Liver (tissue), 9 donors: ENCODE data around the gene APOL6. TPM values are rescaled to one million over a fixed set of nuclear protein-coding genes. Genes with fewer than 3 reads are reported as not detected.

Experiments
- DNase-seq: peaks from one replicate; pipeline ENCODE4 v3.0.0-alpha.2; 2017; ENCODE audit warnings: low spot score
- H3K27ac ChIP-seq, 2 donors: one replicate each; pipeline ENCODE4 v1.7.0; 2013; ENCODE audit warnings: inconsistent platforms in 2 of 2, low read length in 2 of 2, control low read depth in 1 of 2, low read depth in 1 of 2, mild to moderate bottlenecking in 1 of 2
- H3K27me3 ChIP-seq, 4 donors: one replicate each; pipeline versions ENCODE4 v1.6.1 to v1.7.0; 2013; ENCODE audit warnings: low read length in 3 of 4, inconsistent platforms in 1 of 4, mild to moderate bottlenecking in 1 of 4, moderate library complexity in 1 of 4; ENCODE audit not compliant: control insufficient read depth in 4 of 4, insufficient read depth in 4 of 4
- H3K36me3 ChIP-seq, 4 donors: one replicate each; pipeline versions ENCODE4 v1.6.1 to v1.7.0; 2013; ENCODE audit warnings: low read length in 3 of 4, mild to moderate bottlenecking in 3 of 4, low read depth in 1 of 4, moderate library complexity in 1 of 4; ENCODE audit not compliant: control insufficient read depth in 4 of 4, insufficient read depth in 3 of 4
- H3K4me1 ChIP-seq, 4 donors: one replicate each; pipeline versions ENCODE4 v1.6.1 to v1.7.0; 2013; ENCODE audit warnings: low read length in 3 of 4, mild to moderate bottlenecking in 3 of 4, moderate library complexity in 1 of 4; ENCODE audit not compliant: control insufficient read depth in 4 of 4, insufficient read depth in 4 of 4
- H3K4me3 ChIP-seq, 3 donors: one replicate each; pipeline versions ENCODE4 v1.6.1 to v1.7.0; 2013; ENCODE audit warnings: low read length in 3 of 3, control low read depth in 1 of 3, low read depth in 1 of 3, mild to moderate bottlenecking in 1 of 3
- H3K9ac ChIP-seq, 2 donors: one replicate each; pipeline ENCODE4 v1.7.0; 2013; ENCODE audit warnings: low read length in 2 of 2, mild to moderate bottlenecking in 2 of 2, moderate library complexity in 2 of 2, control low read depth in 1 of 2, low read depth in 1 of 2
- H3K9me3 ChIP-seq, 4 donors: one replicate each; pipeline versions ENCODE4 v1.6.1 to v1.7.0; 2013; ENCODE audit warnings: low read length in 3 of 4; ENCODE audit not compliant: control insufficient read depth in 4 of 4
- ATF3 ChIP-seq: IDR thresholded peaks from 2 replicates; pipeline ENCODE4 v1.6.1; 2016; ENCODE audit warnings: antibody characterized with exemption
- CTCF ChIP-seq: fragments of 150-350 bp; IDR thresholded peaks from 2 replicates; pipeline ENCODE4 v1.5.1; 2017; ENCODE audit warnings: improper control_type of control experiment, low read depth, low read length; ENCODE audit not compliant: missing input control
- EGR1 ChIP-seq, 2 donors: IDR thresholded peaks; 2 replicates each; pipeline ENCODE4 v1.6.1; 2016 to 2018; ENCODE audit warnings: antibody characterized with exemption in 2 of 2, low read depth in 2 of 2
- FOXA1 ChIP-seq: IDR thresholded peaks from 2 replicates; pipeline ENCODE4 v1.6.1; 2016; ENCODE audit warnings: antibody characterized with exemption
- FOXA2 ChIP-seq: IDR thresholded peaks from 2 replicates; pipeline ENCODE4 v1.6.1; 2016; ENCODE audit warnings: antibody characterized with exemption
- GABPA ChIP-seq, 2 donors: IDR thresholded peaks in 1 of 2; conservative IDR thresholded peaks in 1 of 2; 2 replicates each; pipeline ENCODE4 v1.6.1; 2016; ENCODE audit warnings: antibody characterized with exemption in 2 of 2, mild to moderate bottlenecking in 1 of 2, moderate library complexity in 1 of 2
- HNF4A ChIP-seq, 2 donors: conservative IDR thresholded peaks; 2 replicates each; pipeline ENCODE4 v1.6.1; 2016; ENCODE audit warnings: antibody characterized with exemption in 2 of 2, mild to moderate bottlenecking in 2 of 2
- HNF4G ChIP-seq: IDR thresholded peaks from 2 replicates; pipeline ENCODE4 v1.6.1; 2016; ENCODE audit warnings: antibody characterized with exemption
- JUND ChIP-seq, 2 donors: IDR thresholded peaks; 2 replicates each; pipeline ENCODE4 v1.6.1; 2016; ENCODE audit warnings: antibody characterized with exemption in 2 of 2
- MAX ChIP-seq: IDR thresholded peaks from 2 replicates; pipeline ENCODE4 v1.6.1; 2016; ENCODE audit warnings: antibody characterized with exemption
- NR2F2 ChIP-seq: IDR thresholded peaks from 2 replicates; pipeline ENCODE4 v1.6.1; 2016; ENCODE audit warnings: antibody characterized with exemption
- RAD21 ChIP-seq, 2 donors: IDR thresholded peaks; 2 replicates each; pipeline ENCODE4 v1.6.1; 2016; ENCODE audit warnings: antibody characterized with exemption in 2 of 2, mild to moderate bottlenecking in 2 of 2
- REST ChIP-seq: IDR thresholded peaks from 2 replicates; pipeline ENCODE4 v1.6.1; 2016; ENCODE audit warnings: antibody characterized with exemption, mild to moderate bottlenecking
- RXRA ChIP-seq, 2 donors: IDR thresholded peaks; 2 replicates each; pipeline ENCODE4 v1.6.1; 2017 to 2018; ENCODE audit warnings: antibody characterized with exemption in 2 of 2, mild to moderate bottlenecking in 1 of 2
- SP1 ChIP-seq: IDR thresholded peaks from 2 replicates; pipeline ENCODE4 v1.6.1; 2018; ENCODE audit warnings: antibody characterized with exemption, mild to moderate bottlenecking
- TAF1 ChIP-seq: conservative IDR thresholded peaks from 2 replicates; pipeline ENCODE4 v1.6.1; 2016; ENCODE audit warnings: antibody characterized with exemption, mild to moderate bottlenecking
- YY1 ChIP-seq: IDR thresholded peaks from 2 replicates; pipeline ENCODE4 v1.6.1; 2016; ENCODE audit warnings: antibody characterized with exemption, mild to moderate bottlenecking
- ZBTB33 ChIP-seq: IDR thresholded peaks from 2 replicates; pipeline ENCODE4 v1.6.1; 2016; ENCODE audit warnings: antibody characterized with exemption
- WGBS: extraction: QIAGEN DNeasy Blood & Tissue Kit; methylation state at CpG from one replicate; pipeline ENCODE4 v1.1.7; 2013; 5-methylcytosine and 5-hydroxymethylcytosine counted together
- polyA plus RNA-seq, 2 donors: library from polyadenylated mRNA; stranded (reverse) in 1 of 2; unstranded in 1 of 2; fragments of 200-250 nt in 1 of 2; fragments of >200 nt in 1 of 2; fragmentation: Nextera tagmentation in 1 of 2; extraction: Ambion mirVana in 1 of 2; gene quantifications; one replicate each; pipeline versions ENCODE4 v1.2.1 to v1.2.3, GENCODE V29; 2013 to 2015
- total RNA-seq, 2 donors: library from RNA; depleted of rRNA; stranded (reverse); fragments of >200 nt; gene quantifications; one replicate each; pipeline ENCODE4 v1.2.3, GENCODE V29; 2014
- donor health status: healthy.
- donor health status: healthy.
- donor health status: healthy.
- donor health status: healthy.
- donor health status: healthy.

Gene APOL6
- total and polyA plus RNA-seq, 4 donors = 10.3 to 80.1 (median 17.3) TPM

- Histone ChIP-seq H3K9ac (no peak overlapping the region), H3K4me1 (no peaks in the 10 kb centered on the region), H3K4me3 (no peak overlapping the region), H3K27ac (no peak overlapping the region), H3K36me3 (no peaks in the 10 kb centered on the region), H3K27me3 (no peaks in the 10 kb centered on the region), H3K9me3 (no peaks in the 10 kb centered on the region)
- WGBS = 91% methylated on average over 3 of the region's 3 CpGs
- no peak for DNase-seq
- TF ChIP-seq REST (no peak), CTCF (no peak), FOXA2 (no peak), EGR1 (IDR thresholded peaks at IDR 0.05; ENCODE audit: low read depth in 2 of 2) (no peak), HNF4G (no peak), JUND (IDR thresholded peaks at IDR 0.05) (no peak), GABPA (IDR thresholded peaks at IDR 0.05 in 1 of 2, conservative IDR thresholded peaks at IDR 0.05 in 1 of 2) (no peak), ATF3 (no peak), TAF1 (no peak), NR2F2 (no peak), YY1 (no peak), MAX (no peak), RAD21 (IDR thresholded peaks at IDR 0.05) (no peak), RXRA (IDR thresholded peaks at IDR 0.05) (no peak), HNF4A (conservative IDR thresholded peaks at IDR 0.05) (no peak), ZBTB33 (no peak), FOXA1 (no peak), SP1 (no peak)
Observed at GRCh38 chr22:35628732-35629131, 19.5 kb upstream of the APOL6 start.
